ENCODE measurements around the gene CPSF4L. TPM values are rescaled to one million over a fixed set of nuclear protein-coding genes. Genes with fewer than 3 reads are reported as not detected.

The CPSF4L gene
- polyA plus RNA-seq, 1 of the 3 experiments (the other 2 are of a cell fraction) = 0.10 TPM

GRCh38 chr17:73289549-73290254 is 28.0 kb upstream of the CPSF4L start:
- no peak for TF ChIP-seq CTCF (IDR thresholded peaks at IDR 0.05)
- no peak for TF ChIP-seq GABPA (IDR thresholded peaks at IDR 0.05; ENCODE audit: low read depth)
- no peak for TF ChIP-seq FOSL2 (IDR thresholded peaks at IDR 0.05; ENCODE audit: borderline replicate concordance, low read depth)
- TF ChIP-seq TAF1 (IDR thresholded peaks at IDR 0.05; ENCODE audit: borderline replicate concordance, low read depth, low read length) = no peak
- H3K9me3 ChIP-seq = no peaks in the 10 kb centered on the region
- POLR2A ChIA-PET = interaction anchor here (0.9 kb wide), 1 partner anchor 10 kb away, joined by 3 read pairs; no protein-coding TSS in a partner anchor
- no peaks in the 10 kb centered on the region for H3K27me3 ChIP-seq (ENCODE audit: insufficient read depth)
- CTCF ChIA-PET = interaction anchor here (0.5 to 2.8 kb wide), 7 partner anchors 8 to 93 kb away, joined by 3 to 16 read pairs (median 3); no protein-coding TSS in a partner anchor
- H3K9ac ChIP-seq = no peak overlapping the region
- no peak overlapping the region for H2AFZ ChIP-seq (ENCODE audit: low read depth)
- peaks cover 74% of the 10 kb centered on the region for H4K20me1 ChIP-seq (ENCODE audit: insufficient read depth)
- WGBS (ENCODE audit: low lambda C conversion rate) = 90% methylated on average over 7 of the region's 7 CpGs
- H3K4me2 ChIP-seq = no peak overlapping the region
- no peak overlapping the region for H3K27ac ChIP-seq (ENCODE audit: low read depth in 2 of 2, low read length in 1 of 2)
- H3K4me1 ChIP-seq (ENCODE audit: control insufficient read depth in 1 of 2, insufficient read depth in 2 of 2, low read depth in 1 of 2, low read length in 1 of 2) = peaks cover 34 to 49% of the 10 kb centered on the region in 2 experiments; a peak in 3 of 4 replicates
- H3K36me3 ChIP-seq (replicated peaks in 1 of 2; ENCODE audit: control insufficient read depth in 1 of 2, insufficient read depth in 2 of 2, low read length in 1 of 2) = peaks cover 0 to 17% of the 10 kb centered on the region in 2 experiments
- H3F3A ChIP-seq (replicated peaks; ENCODE audit: insufficient read depth) = peaks cover 32% of the 10 kb centered on the region
- no peak for DNase-seq
- H3K4me3 ChIP-seq (ENCODE audit: low read depth in 2 of 2, low read length in 1 of 2) = no peak overlapping the region
- H3K79me2 ChIP-seq (ENCODE audit: insufficient read depth) = peaks cover 97% of the 10 kb centered on the region
- no peaks in the 10 kb centered on the region for H3K9me2 ChIP-seq

GRCh38 chr17:73288534-73289302 is 27.0 kb upstream of the CPSF4L start:
- Histone ChIP-seq H3K4me1 (ENCODE audit: control insufficient read depth in 1 of 2, insufficient read depth in 2 of 2, low read depth in 1 of 2, low read length in 1 of 2) (peaks cover 30 to 59% of the 10 kb centered on the region in 2 experiments), H3K79me2 (ENCODE audit: insufficient read depth) (peaks cover 96% of the 10 kb centered on the region), H3K36me3 (replicated peaks in 1 of 2; ENCODE audit: control insufficient read depth in 1 of 2, insufficient read depth in 2 of 2, low read length in 1 of 2) (peaks cover 0 to 19% of the 10 kb centered on the region in 2 experiments), H3K9ac (no peak overlapping the region), H3K4me2 (no peak overlapping the region), H3K9me3 (no peaks in the 10 kb centered on the region), H3F3A (replicated peaks; ENCODE audit: insufficient read depth) (peaks cover 27% of the 10 kb centered on the region), H3K4me3 (ENCODE audit: low read depth in 2 of 2, low read length in 1 of 2) (no peak overlapping the region), H4K20me1 (ENCODE audit: insufficient read depth) (peaks cover 76% of the 10 kb centered on the region), H2AFZ (ENCODE audit: low read depth) (no peak overlapping the region), H3K9me2 (no peaks in the 10 kb centered on the region), H3K27ac (ENCODE audit: low read depth in 2 of 2, low read length in 1 of 2) (no peak overlapping the region), H3K27me3 (ENCODE audit: insufficient read depth) (no peaks in the 10 kb centered on the region)
- DNase-seq = no peak
- ChIA-PET CTCF (interaction anchor here (0.6 to 1.3 kb wide), 3 partner anchors 22 to 80 kb away, joined by 3 read pairs; no protein-coding TSS in a partner anchor), POLR2A (no interaction called here)
- no peak for TF ChIP-seq RXRA (IDR thresholded peaks at IDR 0.05; ENCODE audit: borderline replicate concordance, low read depth)
- TF ChIP-seq JUND (IDR thresholded peaks at IDR 0.05) = no peak
- no peak for TF ChIP-seq YY1 (IDR thresholded peaks at IDR 0.05; ENCODE audit: low read depth)
- no peak for TF ChIP-seq GABPA (IDR thresholded peaks at IDR 0.05; ENCODE audit: low read depth)
- no peak for TF ChIP-seq TAF1 (IDR thresholded peaks at IDR 0.05; ENCODE audit: borderline replicate concordance, low read depth, low read length)
- TF ChIP-seq RCOR1 (IDR thresholded peaks at IDR 0.05; ENCODE audit: low read length) = no peak
- no peak for TF ChIP-seq ZBTB33 (IDR thresholded peaks at IDR 0.05; ENCODE audit: borderline replicate concordance, low read depth)
- no peak for TF ChIP-seq GATA2 (CRISPR knock-in tag; IDR thresholded peaks at IDR 0.05)
- no peak for TF ChIP-seq FOXJ3 (CRISPR knock-in tag; IDR thresholded peaks at IDR 0.05)
- no peak for TF ChIP-seq RAD21 (IDR thresholded peaks at IDR 0.05; ENCODE audit: low read length)
- 74% methylated on average over 19 of the region's 19 CpGs for WGBS (ENCODE audit: low lambda C conversion rate)
